ENCODE measurements around the gene PABPN1. TPM values are rescaled to one million over a fixed set of nuclear protein-coding genes. Genes with fewer than 3 reads are reported as not detected.

The PABPN1 gene
- total and polyA plus RNA-seq, 2 of the 13 experiments (the other 11 are each of a cell fraction or from before 2014, with no cell fraction given), result 233 to 524 TPM

DNA sequence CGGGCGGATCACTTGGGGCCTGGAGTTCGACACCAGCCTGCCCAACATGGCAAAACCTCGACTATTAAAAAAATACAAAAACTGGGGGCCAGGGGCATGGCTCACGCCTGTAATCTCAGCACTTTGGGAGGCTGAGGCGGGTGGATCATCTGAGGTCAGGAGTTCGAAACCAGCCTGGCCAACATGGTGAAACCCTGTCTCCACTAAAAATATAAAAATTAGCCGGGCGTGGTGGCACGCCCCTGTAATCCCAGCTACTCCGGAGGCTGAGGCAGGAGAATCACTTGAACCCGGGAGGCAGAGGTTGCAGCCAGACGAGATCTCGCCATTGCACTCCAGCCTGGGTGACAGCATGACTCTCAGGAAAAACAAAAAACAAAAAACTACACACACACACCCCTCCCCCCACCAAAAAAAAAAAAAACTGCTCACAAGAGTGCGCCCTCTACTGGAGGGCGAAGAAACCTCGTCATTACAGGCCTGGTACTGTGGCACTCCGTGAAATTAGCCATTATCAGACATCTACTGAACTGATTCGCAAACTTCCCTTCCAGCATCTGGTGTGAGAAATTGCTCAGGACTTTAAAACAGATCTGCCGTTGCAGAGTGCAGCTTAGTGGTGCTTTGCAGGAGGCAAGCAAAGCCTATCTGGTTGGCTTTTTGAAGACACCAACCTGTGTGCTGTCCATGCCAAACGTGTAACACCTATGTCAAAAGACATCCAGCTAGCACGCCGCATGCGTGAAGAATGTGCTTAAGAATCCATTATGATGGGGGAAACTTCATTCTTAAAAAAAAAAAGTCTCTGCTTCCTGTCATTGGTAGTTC, 26.3 kb upstream of the PABPN1 start (continued):
- TF ChIP-seq ZGPAT (CRISPR knock-in tag; IDR thresholded peaks at IDR 0.05), result peak; percentile 51; the same call in 1 of the 2 replicates
- TF ChIP-seq DNMT1 (CRISPR knock-in tag; IDR thresholded peaks at IDR 0.05), result no peak
- no peak for TF ChIP-seq BRF2 (CRISPR knock-in tag; IDR thresholded peaks at IDR 0.05)
- TF ChIP-seq SRSF4 (IDR thresholded peaks at IDR 0.05; ENCODE audit: low read depth, low read length, poor library complexity, severe bottlenecking), result no peak
- TF ChIP-seq ZNF775 (CRISPR knock-in tag; IDR thresholded peaks at IDR 0.05; ENCODE audit: borderline replicate concordance), result no peak
- TF ChIP-seq NFRKB (IDR thresholded peaks at IDR 0.05), result no peak
- TF ChIP-seq TRAFD1 (CRISPR knock-in tag; IDR thresholded peaks at IDR 0.05; ENCODE audit: borderline replicate concordance), result no peak
- no peak for TF ChIP-seq ZNF383 (CRISPR knock-in tag; IDR thresholded peaks at IDR 0.05; ENCODE audit: borderline replicate concordance)
- 0 out of 2 replicates have a peak, but pooled peaks have one; percentile 72 for TF ChIP-seq ZNF160 (CRISPR knock-in tag; IDR thresholded peaks at IDR 0.05)
- no peak for TF ChIP-seq SOX5 (CRISPR knock-in tag; IDR thresholded peaks at IDR 0.05; ENCODE audit: borderline replicate concordance)
- 0 out of 2 replicates have a peak, but pooled peaks have one; percentile 59 for TF ChIP-seq BCL3 (CRISPR knock-in tag; IDR thresholded peaks at IDR 0.05)
- no peak for TF ChIP-seq ELF4 (CRISPR knock-in tag; IDR thresholded peaks at IDR 0.05; ENCODE audit: borderline replicate concordance)
- no peak for TF ChIP-seq ZNF20 (CRISPR knock-in tag; IDR thresholded peaks at IDR 0.05)
- peak; percentile 8 for TF ChIP-seq TBL1XR1 (IDR thresholded peaks at IDR 0.05; ENCODE audit: borderline replicate concordance, low read length, partially characterized antibody)
- TF ChIP-seq REST (IDR thresholded peaks at IDR 0.05; ENCODE audit: borderline replicate concordance in 1 of 2, low read depth in 1 of 2, low read length in 2 of 2), result no peak
- TF ChIP-seq NFKBIZ (CRISPR knock-in tag; IDR thresholded peaks at IDR 0.05), result no peak
- no peak for TF ChIP-seq MIER3 (CRISPR knock-in tag; IDR thresholded peaks at IDR 0.05; ENCODE audit: borderline replicate concordance)
- TF ChIP-seq TAF1 (CRISPR knock-in tag; IDR thresholded peaks at IDR 0.05), result 0 out of 2 replicates have a peak, but pooled peaks have one; percentile 24
- TF ChIP-seq U2AF2 (IDR thresholded peaks at IDR 0.05; ENCODE audit: low read depth, low read length), result 0 out of 2 replicates have a peak, but pooled peaks have one; percentile 52
